HG02642 (cell line): ENCODE measurements around the gene IFNAR1.
"Not testable (repeated sequence)": the region's sequence is repeated elsewhere in the genome, so short reads cannot be mapped to it uniquely, and the experiment has no call there.

Source experiments
- ATAC-seq: cut with Tn5 transposase; IDR thresholded peaks from one replicate; pipeline ENCODE4 v1.9.1; 2021; ENCODE audit warnings: mild to moderate bottlenecking; ENCODE audit not compliant: unreplicated experiment, poor library complexity

The IFNAR1 gene

GRCh38 chr21:33305344-33305671 lies 19.5 kb upstream of the IFNAR1 start:
- ATAC-seq, result no peak

- no peak for ATAC-seq
Observed at GRCh38 chr21:33305938-33306337, 18.8 kb upstream of the IFNAR1 start.

GRCh38 chr21:33308586-33309490 lies 15.9 kb upstream of the IFNAR1 start:
- peak; percentile 88 for ATAC-seq

- ATAC-seq, result no peak
Observed at GRCh38 chr21:33309778-33310177, 15.0 kb upstream of the IFNAR1 start.

- ATAC-seq, result no peak
Observed at GRCh38 chr21:33312121-33312520, 12.6 kb upstream of the IFNAR1 start.

- no peak for ATAC-seq
Observed at GRCh38 chr21:33313183-33313582, 11.6 kb upstream of the IFNAR1 start.

- ATAC-seq, result no peak
Observed at GRCh38 chr21:33313611-33314010, 11.2 kb upstream of the IFNAR1 start.

- no peak for ATAC-seq
Observed at GRCh38 chr21:33314111-33314510, 10.7 kb upstream of the IFNAR1 start.

- no peak for ATAC-seq
Observed at GRCh38 chr21:33315946-33316710, 8.6 kb upstream of the IFNAR1 start.

GRCh38 chr21:33317145-33317544 lies 7.6 kb upstream of the IFNAR1 start:
- ATAC-seq, result no peak

- no peak for ATAC-seq
Observed at GRCh38 chr21:33317786-33318486, 6.8 kb upstream of the IFNAR1 start.

- not testable (repeated sequence) for ATAC-seq
Observed at GRCh38 chr21:33321005-33321404, 3.8 kb upstream of the IFNAR1 start.

- not testable (repeated sequence) for ATAC-seq
Observed at GRCh38 chr21:33323610-33324009, 1.2 kb upstream of the IFNAR1 start.

- ATAC-seq, result peak; percentile 42
Observed at GRCh38 chr21:33325222-33326067, 675 bp downstream of the IFNAR1 start.

- ATAC-seq, result no peak
Observed at GRCh38 chr21:33327326-33327725, 2.6 kb downstream of the IFNAR1 start.

GRCh38 chr21:33327792-33328433 lies 3.1 kb downstream of the IFNAR1 start:
- no peak for ATAC-seq

GRCh38 chr21:33330726-33331125 lies 6.0 kb downstream of the IFNAR1 start:
- no peak for ATAC-seq

- ATAC-seq, result peak; percentile 78
Observed at GRCh38 chr21:33332143-33332542, 7.4 kb downstream of the IFNAR1 start.

GRCh38 chr21:33334191-33334590 lies 9.4 kb downstream of the IFNAR1 start:
- no peak for ATAC-seq

- no peak for ATAC-seq
Observed at GRCh38 chr21:33334824-33335223, 10.1 kb downstream of the IFNAR1 start.
